Measurements from ENCODE around the gene ST8SIA1.
A peak's percentile ranks its signal among the peaks of the same experiment; 100 is the strongest.

Gene ST8SIA1

DNA sequence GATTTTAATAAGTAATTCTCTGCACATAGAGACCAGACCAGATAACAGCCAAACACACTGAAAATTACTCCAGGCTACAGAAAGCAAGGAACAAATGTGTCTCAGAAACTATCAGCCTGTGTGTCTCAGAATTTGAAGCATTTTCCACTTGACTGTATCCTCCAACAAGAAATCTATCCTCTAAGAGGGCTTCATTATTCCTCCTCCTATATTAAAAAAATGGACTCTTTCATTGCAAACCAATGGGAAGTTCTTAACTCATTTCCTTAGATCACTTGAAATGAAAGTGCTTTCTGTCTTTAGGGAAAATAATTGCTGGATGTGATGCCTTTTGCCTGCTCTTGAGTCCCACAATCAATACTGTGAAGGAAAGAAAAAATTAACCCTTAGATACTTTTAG, 2.3 kb downstream of the ST8SIA1 start:
- Histone ChIP-seq H3K4me3 (no peak overlapping the region), H3K27me3 (no peaks in the 10 kb centered on the region), H3K9me3 (no peaks in the 10 kb centered on the region), H3K27ac (peak overlapping the region in 1 of 2 donors; percentile 13), H3K36me3 (no peaks in the 10 kb centered on the region), H3K4me1 (peaks cover 0 to 17% (median 5%) of the 10 kb centered on the region in 4 donors)
- DNase-seq: no peak
- intact Hi-C loops (cut with DNase I; ENCODE audit: low total_unique reads): loop anchor here (10.0 kb wide), 1 partner anchor 97 kb away; no protein-coding TSS in a partner anchor
- TF ChIP-seq, protein P1, sequence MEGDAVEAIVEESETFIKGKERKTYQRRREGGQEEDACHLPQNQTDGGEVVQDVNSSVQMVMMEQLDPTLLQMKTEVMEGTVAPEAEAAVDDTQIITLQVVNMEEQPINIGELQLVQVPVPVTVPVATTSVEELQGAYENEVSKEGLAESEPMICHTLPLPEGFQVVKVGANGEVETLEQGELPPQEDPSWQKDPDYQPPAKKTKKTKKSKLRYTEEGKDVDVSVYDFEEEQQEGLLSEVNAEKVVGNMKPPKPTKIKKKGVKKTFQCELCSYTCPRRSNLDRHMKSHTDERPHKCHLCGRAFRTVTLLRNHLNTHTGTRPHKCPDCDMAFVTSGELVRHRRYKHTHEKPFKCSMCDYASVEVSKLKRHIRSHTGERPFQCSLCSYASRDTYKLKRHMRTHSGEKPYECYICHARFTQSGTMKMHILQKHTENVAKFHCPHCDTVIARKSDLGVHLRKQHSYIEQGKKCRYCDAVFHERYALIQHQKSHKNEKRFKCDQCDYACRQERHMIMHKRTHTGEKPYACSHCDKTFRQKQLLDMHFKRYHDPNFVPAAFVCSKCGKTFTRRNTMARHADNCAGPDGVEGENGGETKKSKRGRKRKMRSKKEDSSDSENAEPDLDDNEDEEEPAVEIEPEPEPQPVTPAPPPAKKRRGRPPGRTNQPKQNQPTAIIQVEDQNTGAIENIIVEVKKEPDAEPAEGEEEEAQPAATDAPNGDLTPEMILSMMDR (IDR thresholded peaks at IDR 0.05): no peak

DNA sequence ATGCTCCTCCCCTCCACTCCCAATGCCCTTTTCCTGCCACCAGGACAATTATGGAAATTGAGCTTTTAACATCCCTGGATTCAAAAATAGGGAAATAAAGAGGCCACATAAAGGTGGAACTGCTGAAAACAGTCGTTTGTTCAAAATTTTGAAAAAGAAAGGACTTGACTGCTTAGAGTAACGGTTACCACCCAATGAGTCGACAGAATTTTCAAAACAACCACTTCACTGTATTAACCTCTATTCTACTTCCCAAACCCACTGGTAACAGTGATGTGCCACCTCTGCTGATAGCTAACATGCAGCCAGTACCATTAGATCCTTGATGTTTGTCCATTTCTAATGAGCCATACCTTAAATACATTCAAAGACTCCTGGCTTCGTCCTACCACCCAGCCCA, 4.9 kb downstream of the ST8SIA1 start:
- no peaks in the 10 kb centered on the region for H3K9me3 ChIP-seq
- H3K4me3 ChIP-seq: no peak overlapping the region
- no peak overlapping the region for H3K27ac ChIP-seq
- H3K27me3 ChIP-seq: no peaks in the 10 kb centered on the region
- H3K4me1 ChIP-seq: peaks cover 0 to 11% (median 5%) of the 10 kb centered on the region in 4 donors
- DNase-seq: no peak
- intact Hi-C loops (cut with DNase I; ENCODE audit: low total_unique reads): loop anchor here (10.0 kb wide), 1 partner anchor 95 kb away; no protein-coding TSS in a partner anchor
- TF ChIP-seq, protein P1 (IDR thresholded peaks at IDR 0.05): no peak
- no peaks in the 10 kb centered on the region for H3K36me3 ChIP-seq

DNA sequence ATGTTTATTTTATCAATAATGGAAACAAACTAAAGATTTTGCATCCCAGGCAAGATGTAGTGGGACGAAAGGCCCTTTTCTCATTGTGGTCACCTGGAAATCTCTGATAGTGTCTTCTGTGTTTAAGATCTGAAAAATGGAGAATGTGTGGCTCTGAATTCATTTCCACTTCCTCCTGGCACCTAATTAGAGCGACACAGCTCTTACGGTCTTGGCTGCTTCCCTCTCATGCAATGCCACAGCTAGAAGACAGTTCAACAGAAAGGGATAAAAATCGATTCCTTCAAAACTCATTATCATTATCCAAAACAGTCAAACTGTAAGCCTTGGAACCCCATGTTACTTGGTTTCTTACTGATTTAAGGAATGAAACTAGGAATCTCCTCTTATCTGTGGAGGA, 9.3 kb downstream of the ST8SIA1 start:
- no peaks in the 10 kb centered on the region for H3K9me3 ChIP-seq
- H3K27ac ChIP-seq: no peak overlapping the region
- H3K27me3 ChIP-seq: no peaks in the 10 kb centered on the region
- no peak for DNase-seq
- H3K36me3 ChIP-seq: no peaks in the 10 kb centered on the region
- peaks cover 0 to 4% (median 0%) of the 10 kb centered on the region in 4 donors for H3K4me1 ChIP-seq
- TF ChIP-seq, protein P1 (IDR thresholded peaks at IDR 0.05): no peak
- intact Hi-C loops (cut with DNase I; ENCODE audit: low total_unique reads): no loop called here
- no peak overlapping the region for H3K4me3 ChIP-seq

DNA sequence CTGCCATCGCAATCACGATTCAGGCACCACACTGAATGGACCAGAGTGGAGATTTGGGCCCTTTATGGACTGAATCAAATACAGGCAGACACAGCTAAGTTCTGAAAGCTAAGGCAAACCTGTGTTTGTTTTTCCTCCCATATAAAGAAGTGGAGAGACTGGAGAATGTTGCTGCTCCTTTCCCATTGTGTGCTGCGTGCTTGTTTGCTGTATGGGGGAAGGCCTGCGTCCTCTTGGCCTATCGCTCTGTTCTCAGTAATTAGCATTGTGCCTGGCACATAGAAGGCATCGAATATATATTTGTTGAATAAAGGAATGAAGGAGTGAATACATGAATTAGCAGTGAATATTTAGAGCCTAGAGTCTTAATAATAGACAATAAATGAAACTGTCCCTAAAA, 12.4 kb downstream of the ST8SIA1 start:
- Histone ChIP-seq H3K4me1 (peaks cover 0 to 4% (median 0%) of the 10 kb centered on the region in 4 donors), H3K36me3 (no peaks in the 10 kb centered on the region), H3K9me3 (no peaks in the 10 kb centered on the region), H3K27ac (no peak overlapping the region), H3K27me3 (no peaks in the 10 kb centered on the region), H3K4me3 (no peak overlapping the region)
- intact Hi-C loops (cut with DNase I; ENCODE audit: low total_unique reads): no loop called here
- DNase-seq: no peak
- TF ChIP-seq, protein P1 (IDR thresholded peaks at IDR 0.05): no peak

DNA sequence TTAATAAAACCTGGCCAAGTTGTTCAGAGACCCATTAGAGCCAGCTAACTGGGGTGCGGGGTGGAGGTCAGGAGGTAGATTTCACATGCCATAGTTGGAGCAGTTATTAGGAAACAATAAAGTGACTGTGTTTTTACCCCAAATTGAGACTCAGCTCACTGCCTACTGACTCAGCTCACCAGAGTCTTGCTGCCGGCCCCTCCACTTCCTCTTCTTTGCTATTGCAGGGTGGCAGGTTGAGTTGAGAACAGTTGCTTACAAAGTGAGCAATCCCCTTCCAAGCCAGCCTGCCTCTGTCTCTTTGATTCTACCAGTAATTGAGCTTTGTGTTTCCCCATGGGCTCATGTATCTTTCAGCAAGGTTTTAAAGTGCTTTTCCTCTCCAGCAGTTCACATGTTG, 12.9 kb downstream of the ST8SIA1 start:
- peak in 1 of 2 donors; percentile 43 for DNase-seq
- intact Hi-C loops (cut with DNase I; ENCODE audit: low total_unique reads): no loop called here

More for the DNA sequence above, 12.9 kb downstream of the ST8SIA1 start:
- Histone ChIP-seq H3K36me3 (no peaks in the 10 kb centered on the region), H3K4me1 (peaks cover 0 to 4% (median 0%) of the 10 kb centered on the region in 4 donors), H3K27ac (no peak overlapping the region), H3K4me3 (no peak overlapping the region), H3K9me3 (no peaks in the 10 kb centered on the region), H3K27me3 (no peaks in the 10 kb centered on the region)
- TF ChIP-seq, protein P1 (IDR thresholded peaks at IDR 0.05): no peak
